ENCODE data around the gene CST8.

- TF ChIP-seq CTCF (IDR thresholded peaks at IDR 0.05) (no peak), POLR2A (IDR thresholded peaks at IDR 0.05) (no peak), EP300 (IDR thresholded peaks at IDR 0.05) (no peak)
These were observed 8.8 kb upstream of the CST8 start for GRCh38 chr20:23482138-23482537.
